HepG2 (cell line): ENCODE results near the gene ZMIZ2. TPM values are rescaled to one million over a fixed set of nuclear protein-coding genes. Genes with fewer than 3 reads are reported as not detected.
A peak's percentile ranks its signal among the peaks of the same experiment; 100 is the strongest.

Experiments used
- ATAC-seq: fragments of 200-7000 bp; cut with Tn5 transposase; 3 replicates; pipeline ENCODE4 v1.9.1; 2020; ENCODE audit warnings: mild to moderate bottlenecking, moderate library complexity
- BruUV-seq: library from RNA; stranded (reverse); fragments of 400-500 nt; replicated peaks from 2 replicates; lab custom pipeline; 2021; lab: Mats Ljungman, UMichigan
- CTCF ChIA-PET: fragments of 300-600 bp; formaldehyde crosslinking; extraction: SDS; loops from one replicate; lab custom pipeline; 2021; ENCODE audit warnings: low total read pairs, inconsistent platforms, low intra/inter-chr PET ratio; lab: Yijun Ruan, JAX
- POLR2A ChIA-PET: fragments of 350-600 bp; sonication (Branson Sonifier 250); formaldehyde crosslinking; loops from one replicate; lab custom pipeline; 2020; ENCODE audit warnings: antibody characterized with exemption, inconsistent platforms; lab: Yijun Ruan, JAX
- DNase-seq: peaks from one replicate; pipeline ENCODE4 v3.0.0-alpha.2; 2015; ENCODE audit warnings: low spot score
- FAIRE-seq: peaks from 3 replicates; lab custom pipeline; 2011; peaks lifted over from hg19 to GRCh38; lab: Jason Lieb, UNC
- H2AFZ ChIP-seq: one replicate; pipeline ENCODE4 v1.6.1; 2011; ENCODE audit warnings: low read length, inconsistent platforms
- H3K27ac ChIP-seq: fragments of 300-600 bp; 3 replicates; pipeline ENCODE4 v1.8.0; 2011; ENCODE audit warnings: mixed run types, mild to moderate bottlenecking, mixed read lengths, low read length, inconsistent platforms; ENCODE audit not compliant: insufficient read depth; ENCODE audit errors: extremely low read length
- H3K27me3 ChIP-seq, 2 experiments: fragments of 200-600 bp in 1 of 2; 2 replicates in 1 of 2; 3 replicates in 1 of 2; pipeline versions ENCODE4 v1.6.0 to v1.8.0; 2011; ENCODE audit warnings: low read length in 2 of 2, mild to moderate bottlenecking in 2 of 2, moderate library complexity in 2 of 2, inconsistent platforms in 1 of 2; ENCODE audit not compliant: insufficient read depth in 2 of 2, control insufficient read depth in 1 of 2
- H3K36me3 ChIP-seq, 2 experiments: fragments of 200-600 bp in 1 of 2; replicated peaks in 1 of 2; 2 replicates in 1 of 2; 3 replicates in 1 of 2; pipeline versions ENCODE4 v1.5.1 to v1.8.0; 2011; ENCODE audit warnings: low read length in 2 of 2, inconsistent platforms in 1 of 2; ENCODE audit not compliant: insufficient read depth in 2 of 2, control insufficient read depth in 1 of 2
- H3K4me1 ChIP-seq: 2 replicates; pipeline ENCODE4 v1.5.1; 2012; ENCODE audit warnings: low read length, inconsistent platforms; ENCODE audit not compliant: insufficient read depth
- H3K4me2 ChIP-seq: 2 replicates; pipeline ENCODE4 v1.6.0; 2011; ENCODE audit warnings: low read depth, low read length, inconsistent platforms
- H3K4me3 ChIP-seq, 3 experiments: fragments of 200-600 bp in 1 of 3; sonication (generic), shearing (Covaris generic) in 1 of 3; replicated peaks in 1 of 3; 2 replicates each; pipeline ENCODE4 v1.5.1; 2011 to 2016; ENCODE audit warnings: low read length in 3 of 3, inconsistent platforms in 2 of 3, low read depth in 2 of 3, mild to moderate bottlenecking in 2 of 3, control low read depth in 1 of 3, mixed read lengths in 1 of 3; ENCODE audit not compliant: insufficient read depth in 1 of 3
- H3K79me2 ChIP-seq: one replicate; pipeline ENCODE4 v1.6.1; 2011; ENCODE audit warnings: low read length, inconsistent platforms; ENCODE audit not compliant: insufficient read depth
- H3K9ac ChIP-seq: 2 replicates; pipeline ENCODE4 v1.6.0; 2011; ENCODE audit warnings: mild to moderate bottlenecking, low read depth, low read length, inconsistent platforms; ENCODE audit not compliant: insufficient read depth
- H3K9me3 ChIP-seq: 2 replicates; pipeline ENCODE4 v1.5.1; 2012; ENCODE audit warnings: mild to moderate bottlenecking, low read length
- H4K20me1 ChIP-seq: 2 replicates; pipeline ENCODE4 v1.6.0; 2011; ENCODE audit warnings: inconsistent platforms, mild to moderate bottlenecking, low read length, moderate library complexity; ENCODE audit not compliant: insufficient read depth
- CREM ChIP-seq, 2 experiments: sonication (generic) in 1 of 2; formaldehyde crosslinking in 1 of 2; IDR thresholded peaks; 2 replicates each; pipeline versions ENCODE4 v1.4.0 to v1.6.1; 2016 to 2020; ENCODE audit warnings: antibody characterized with exemption in 1 of 2, mild to moderate bottlenecking in 1 of 2, missing genetic modification reagents in 1 of 2
- JUN ChIP-seq: sonication (generic); formaldehyde crosslinking; IDR thresholded peaks from 2 replicates; pipeline ENCODE4 v1.4.0; 2020; ENCODE audit warnings: mild to moderate bottlenecking, missing genetic modification reagents
- KAT2B ChIP-seq: fragments of 150-350 bp; IDR thresholded peaks from 2 replicates; pipeline ENCODE4 v1.6.1; 2014; ENCODE audit warnings: low read depth, low read length, borderline replicate concordance
- PLRG1 ChIP-seq: fragments of 450-650 bp; conservative IDR thresholded peaks from 2 replicates; pipeline ENCODE4 v1.6.1; 2016
- SAP130 ChIP-seq: IDR thresholded peaks from 2 replicates; pipeline ENCODE4 v1.6.1; 2016; ENCODE audit warnings: low read depth
- ZBTB4 ChIP-seq: sonication (generic); formaldehyde crosslinking; IDR thresholded peaks from 2 replicates; pipeline ENCODE4 v1.4.0; 2020; ENCODE audit warnings: missing genetic modification reagents, mild to moderate bottlenecking, borderline replicate concordance
- ZSCAN9 ChIP-seq: IDR thresholded peaks from 2 replicates; pipeline ENCODE4 v1.6.1; 2016; ENCODE audit warnings: borderline replicate concordance
- in situ Hi-C: cut with HindIII; loops from 2 replicates; pipeline ENCODE4 v1.10.0; 2017; ENCODE audit warnings: low pct_unique_long_range_greater_than_20kb; ENCODE audit not compliant: extremely low pct_ligation_motif_present
- intact Hi-C: fragments of 100-400 bp; cut with micrococcal nuclease; formaldehyde crosslinking; loops from one replicate; pipeline ENCODE4 v1.10.0; 2022; ENCODE audit not compliant: unreplicated experiment
- polyA plus RNA-seq, 8 experiments: library from polyadenylated mRNA; depleted of rRNA in 3 of 8; stranded (reverse) in 7 of 8; unstranded in 1 of 8; fragments of >200 nt; fragmentation: Illumina TruSeq in 4 of 8; extraction: Trizol in 4 of 8; gene quantifications; 2 replicates each; pipeline versions ENCODE4 v1.2.1 to v1.2.3, GENCODE V29; 2011 to 2016; ENCODE audit warnings: low read depth in 4 of 8, missing spikeins in 1 of 8, mixed read lengths in 1 of 8; ENCODE audit not compliant: insufficient read depth in 1 of 8
- total RNA-seq, 5 experiments: library from RNA; depleted of rRNA; stranded (reverse); fragments of >200 nt; fragmentation: Illumina TruSeq; extraction: Trizol; gene quantifications; 2 replicates each; pipeline ENCODE4 v1.2.3, GENCODE V29; 2016; ENCODE audit warnings: low read depth in 1 of 5
- TF ChIP-seq, protein P1 (sequence below), 2 experiments: sonication (generic) in 1 of 2; formaldehyde crosslinking in 1 of 2; IDR thresholded peaks; 2 replicates each; pipeline versions ENCODE4 v1.4.0 to v1.6.1; 2018 to 2020; ENCODE audit warnings: missing genetic modification reagents in 2 of 2, borderline replicate concordance in 1 of 2, low read depth in 1 of 2, mild to moderate bottlenecking in 1 of 2, missing biosample characterization in 1 of 2
- TF ChIP-seq, protein P2 (sequence below): sonication (generic); formaldehyde crosslinking; conservative IDR thresholded peaks from 2 replicates; pipeline ENCODE4 v1.4.0; 2020; ENCODE audit warnings: mild to moderate bottlenecking, missing genetic modification reagents, moderate library complexity

Gene ZMIZ2
- total and polyA plus RNA-seq, 2 of the 13 experiments (the other 11 are each of a cell fraction or from before 2014, with no cell fraction given), result 4.9 to 7.9 TPM

GRCh38 chr7:44808914-44809393, 60.3 kb downstream of the ZMIZ2 start (continued):
- TF ChIP-seq, protein P1, sequence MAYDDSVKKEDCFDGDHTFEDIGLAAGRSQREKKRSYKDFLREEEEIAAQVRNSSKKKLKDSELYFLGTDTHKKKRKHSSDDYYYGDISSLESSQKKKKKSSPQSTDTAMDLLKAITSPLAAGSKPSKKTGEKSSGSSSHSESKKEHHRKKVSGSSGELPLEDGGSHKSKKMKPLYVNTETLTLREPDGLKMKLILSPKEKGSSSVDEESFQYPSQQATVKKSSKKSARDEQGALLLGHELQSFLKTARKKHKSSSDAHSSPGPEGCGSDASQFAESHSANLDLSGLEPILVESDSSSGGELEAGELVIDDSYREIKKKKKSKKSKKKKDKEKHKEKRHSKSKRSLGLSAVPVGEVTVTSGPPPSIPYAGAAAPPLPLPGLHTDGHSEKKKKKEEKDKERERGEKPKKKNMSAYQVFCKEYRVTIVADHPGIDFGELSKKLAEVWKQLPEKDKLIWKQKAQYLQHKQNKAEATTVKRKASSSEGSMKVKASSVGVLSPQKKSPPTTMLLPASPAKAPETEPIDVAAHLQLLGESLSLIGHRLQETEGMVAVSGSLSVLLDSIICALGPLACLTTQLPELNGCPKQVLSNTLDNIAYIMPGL (CRISPR knock-in tag; IDR thresholded peaks at IDR 0.05; ENCODE audit: borderline replicate concordance in 1 of 2, low read depth in 1 of 2), result 0 out of 4 replicates have a peak, but pooled peaks of 1 of the 2 experiments have one; percentile 44
- no peak for TF ChIP-seq ZSCAN9 (CRISPR knock-in tag)
- 0 out of 2 replicates have a peak, but pooled peaks have one; percentile 55 for TF ChIP-seq JUN
- TF ChIP-seq ZBTB4, result no peak
- TF ChIP-seq PLRG1, result no peak

DNA sequence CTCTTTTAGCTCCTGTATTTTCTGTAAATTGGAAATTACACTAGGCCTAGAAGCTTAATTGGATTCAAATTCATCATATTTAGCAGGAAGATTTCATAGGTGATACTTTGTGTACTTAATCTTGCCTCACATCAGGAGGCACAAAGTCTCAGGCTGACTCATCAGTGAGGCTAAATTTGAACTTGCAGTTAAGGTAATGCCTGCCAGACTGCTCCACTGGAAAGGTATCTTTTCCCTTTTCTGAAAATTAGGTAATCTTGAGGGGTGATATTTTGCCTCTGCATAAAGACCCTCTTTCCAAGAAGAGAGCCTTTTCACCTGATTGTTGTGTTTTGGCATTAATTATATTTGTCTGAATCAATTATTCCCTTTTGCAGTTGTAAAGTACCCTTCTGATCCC, 62.4 kb downstream of the ZMIZ2 start:
- in situ Hi-C loops (no loop called here), intact Hi-C loops (loop anchor here (1.0 kb wide), 1 partner anchor 14 kb away; no protein-coding TSS in a partner anchor)
- Histone ChIP-seq H3K27ac (no peak overlapping the region), H3K27me3 (no peaks in the 10 kb centered on the region), H3K4me2 (peak overlapping the region; percentile 36), H3K79me2 (no peaks in the 10 kb centered on the region), H3K4me3 (no peak overlapping the region; a peak in 1 of 6 replicates), H3K4me1 (peaks cover 36% of the 10 kb centered on the region), H2AFZ (no peak overlapping the region), H3K9me3 (no peaks in the 10 kb centered on the region), H3K9ac (no peak overlapping the region), H3K36me3 (no peaks in the 10 kb centered on the region), H4K20me1 (no peaks in the 10 kb centered on the region)
- ChIA-PET CTCF (no interaction called here), POLR2A (interaction anchor here (0.5 to 2.3 kb wide), 4 partner anchors 9 to 37 kb away, joined by 3 to 8 read pairs (median 6); partner anchors contain the start of gene H2AZ2)
- DNase-seq (peak; percentile 73), ATAC-seq (peak; percentile 28), FAIRE-seq (peak; percentile 61)
- BruUV-seq, result no TSS peak
- TF ChIP-seq SAP130 (CRISPR knock-in tag), result peak; percentile 48; the same call in 1 of the 2 replicates
- TF ChIP-seq ZBTB4, result no peak
- TF ChIP-seq CREM (IDR thresholded peaks at IDR 0.05), result 0 out of 2 replicates have a peak, but pooled peaks have one; percentile 12
- TF ChIP-seq CREM (CRISPR knock-in tag; IDR thresholded peaks at IDR 0.05), result no peak
- no peak for TF ChIP-seq KAT2B
- TF ChIP-seq, protein P2, sequence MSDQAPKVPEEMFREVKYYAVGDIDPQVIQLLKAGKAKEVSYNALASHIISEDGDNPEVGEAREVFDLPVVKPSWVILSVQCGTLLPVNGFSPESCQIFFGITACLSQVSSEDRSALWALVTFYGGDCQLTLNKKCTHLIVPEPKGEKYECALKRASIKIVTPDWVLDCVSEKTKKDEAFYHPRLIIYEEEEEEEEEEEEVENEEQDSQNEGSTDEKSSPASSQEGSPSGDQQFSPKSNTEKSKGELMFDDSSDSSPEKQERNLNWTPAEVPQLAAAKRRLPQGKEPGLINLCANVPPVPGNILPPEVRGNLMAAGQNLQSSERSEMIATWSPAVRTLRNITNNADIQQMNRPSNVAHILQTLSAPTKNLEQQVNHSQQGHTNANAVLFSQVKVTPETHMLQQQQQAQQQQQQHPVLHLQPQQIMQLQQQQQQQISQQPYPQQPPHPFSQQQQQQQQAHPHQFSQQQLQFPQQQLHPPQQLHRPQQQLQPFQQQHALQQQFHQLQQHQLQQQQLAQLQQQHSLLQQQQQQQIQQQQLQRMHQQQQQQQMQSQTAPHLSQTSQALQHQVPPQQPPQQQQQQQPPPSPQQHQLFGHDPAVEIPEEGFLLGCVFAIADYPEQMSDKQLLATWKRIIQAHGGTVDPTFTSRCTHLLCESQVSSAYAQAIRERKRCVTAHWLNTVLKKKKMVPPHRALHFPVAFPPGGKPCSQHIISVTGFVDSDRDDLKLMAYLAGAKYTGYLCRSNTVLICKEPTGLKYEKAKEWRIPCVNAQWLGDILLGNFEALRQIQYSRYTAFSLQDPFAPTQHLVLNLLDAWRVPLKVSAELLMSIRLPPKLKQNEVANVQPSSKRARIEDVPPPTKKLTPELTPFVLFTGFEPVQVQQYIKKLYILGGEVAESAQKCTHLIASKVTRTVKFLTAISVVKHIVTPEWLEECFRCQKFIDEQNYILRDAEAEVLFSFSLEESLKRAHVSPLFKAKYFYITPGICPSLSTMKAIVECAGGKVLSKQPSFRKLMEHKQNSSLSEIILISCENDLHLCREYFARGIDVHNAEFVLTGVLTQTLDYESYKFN (CRISPR knock-in tag), result peak; percentile 52; the same call in 1 of the 2 replicates
